Pons (tissue), 1 donor: ENCODE measurements around the gene SMIM1.

Experiments used
- DNase-seq: peaks from one replicate; pipeline ENCODE4 v3.0.0-alpha.2; 2016; ENCODE audit warnings: low spot score

Gene SMIM1

DNA sequence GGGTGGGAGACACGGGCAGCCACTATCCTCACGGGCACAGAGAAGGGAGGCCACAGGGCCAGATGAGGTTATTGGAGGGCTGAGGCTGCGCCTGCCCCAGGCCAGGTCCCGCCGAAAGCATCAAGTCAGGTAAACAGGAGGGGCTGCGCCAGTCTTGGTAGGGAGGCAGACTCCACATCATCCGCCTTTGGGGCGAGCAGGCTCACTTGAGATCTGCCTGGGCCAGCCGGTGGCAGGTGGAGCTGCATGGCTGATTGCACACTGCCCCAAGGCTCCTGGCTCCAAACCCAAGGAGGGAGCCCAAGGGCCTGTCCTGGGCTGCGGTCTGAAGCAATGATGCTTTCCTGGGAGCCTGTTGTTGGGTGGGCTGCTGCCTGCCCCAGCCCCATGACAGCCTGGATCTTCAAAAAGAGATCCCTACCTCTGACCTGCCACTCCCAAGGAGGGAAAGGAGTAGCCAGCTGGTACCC lies 4.6 kb downstream of the SMIM1 start:
- DNase-seq, result no peak

DNA sequence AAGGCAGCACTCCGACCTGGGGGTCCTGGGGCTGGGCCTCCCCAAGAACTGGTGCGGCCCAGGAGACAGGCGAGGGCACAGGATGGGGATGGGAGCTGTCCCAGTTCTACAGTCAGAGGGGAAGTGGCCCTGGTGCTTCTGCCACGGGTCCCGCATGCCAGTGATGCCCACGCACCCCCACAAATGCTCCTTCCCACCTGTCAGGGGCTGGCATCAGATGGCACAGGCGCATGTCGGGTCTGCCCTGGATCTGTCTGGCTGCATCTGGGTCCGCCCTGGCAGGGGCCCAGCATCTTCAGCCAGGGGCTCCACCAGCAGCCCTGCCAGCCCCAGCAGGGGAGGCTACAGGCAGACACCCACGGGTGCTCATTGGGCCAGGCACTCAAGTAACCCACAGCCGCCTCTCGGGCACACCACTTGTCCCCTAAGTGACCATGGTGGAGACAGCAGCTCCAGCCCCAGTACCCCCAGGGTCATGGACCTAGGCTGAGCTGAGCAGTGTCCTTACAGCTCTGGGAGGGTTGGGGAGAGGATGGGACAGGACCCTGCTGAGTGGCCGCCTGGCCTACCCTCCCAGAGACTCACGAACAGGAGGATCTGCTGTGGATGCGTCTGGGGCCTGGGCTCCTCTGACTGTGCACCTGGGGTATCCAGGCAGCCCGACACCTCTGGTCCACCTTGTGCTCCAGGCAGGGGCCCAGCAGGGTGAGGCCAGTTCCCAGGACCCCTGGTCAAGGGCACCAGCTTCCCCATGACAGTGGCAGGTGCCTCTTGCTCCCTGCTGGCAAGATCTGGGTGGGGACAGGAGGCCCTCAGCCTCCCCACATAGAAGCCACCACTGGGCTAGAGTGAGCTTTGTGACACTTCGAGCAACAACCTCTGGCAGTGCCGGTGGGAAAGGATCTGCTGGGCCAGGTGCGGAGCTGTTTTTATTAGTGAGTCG lies 5.4 kb downstream of the SMIM1 start:
- DNase-seq, result no peak

DNA sequence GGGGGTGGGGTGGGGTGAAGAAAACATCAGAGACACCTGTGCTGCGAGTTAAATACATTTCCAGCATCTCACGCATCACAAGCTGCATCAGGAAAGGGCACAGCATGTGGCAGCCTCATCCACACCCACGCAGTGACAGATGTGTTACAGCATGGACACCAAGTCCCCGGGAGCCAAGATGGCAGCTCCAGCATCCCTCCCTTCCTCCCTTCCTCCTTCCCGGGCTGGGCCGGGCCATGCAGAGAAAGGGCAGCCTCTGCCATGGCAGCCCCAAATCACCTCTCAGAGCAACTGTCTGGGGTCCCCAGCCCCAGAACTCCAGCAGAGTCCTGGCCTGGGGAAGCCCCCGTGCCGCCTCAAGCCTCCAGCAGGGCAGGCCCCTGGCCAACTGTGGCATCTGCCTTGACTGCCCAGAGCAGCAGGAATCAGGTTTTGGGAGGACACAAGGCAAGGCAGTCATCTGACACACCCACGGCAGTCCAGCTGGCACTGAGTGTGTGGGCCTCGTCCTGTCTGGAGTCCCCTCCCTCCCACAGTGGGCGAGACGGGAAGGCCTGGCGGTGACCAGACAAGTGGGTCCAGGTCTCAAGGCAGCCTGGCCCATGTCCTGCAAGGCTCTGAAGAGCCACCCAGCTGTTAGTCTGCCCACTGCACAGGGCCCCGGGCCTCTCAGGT lies 6.2 kb downstream of the SMIM1 start:
- no peak for DNase-seq

DNA sequence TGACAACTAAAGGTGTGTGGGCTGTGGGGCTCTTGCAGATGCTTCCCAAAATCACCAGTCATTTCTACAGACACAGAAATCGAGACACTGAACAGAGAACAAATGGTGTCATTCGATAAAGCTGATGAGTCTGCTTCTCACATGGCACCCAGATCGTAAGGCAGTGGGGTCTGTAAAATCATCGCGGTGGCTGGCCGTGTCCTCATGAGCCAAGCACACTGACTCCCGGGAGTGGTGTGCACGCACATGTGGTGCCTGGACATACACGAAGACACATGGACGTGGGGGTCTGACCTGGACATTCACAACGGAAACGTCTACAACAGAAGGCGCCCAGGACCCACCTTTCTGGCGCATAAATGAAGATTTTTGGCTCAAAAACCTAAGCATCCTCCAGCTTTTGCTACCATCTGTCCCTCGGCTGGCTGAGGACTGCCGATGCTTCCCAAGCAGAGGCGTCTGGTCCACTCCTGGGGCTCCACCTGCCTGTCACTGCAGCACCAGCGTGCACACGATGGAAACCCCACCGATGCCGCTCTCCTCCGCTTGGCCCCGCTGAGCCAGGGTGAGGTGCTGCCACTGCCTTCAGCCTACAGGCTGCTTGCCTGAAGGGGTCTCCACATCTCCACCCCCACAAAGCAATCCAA lies 6.8 kb downstream of the SMIM1 start:
- DNase-seq, result no peak

DNA sequence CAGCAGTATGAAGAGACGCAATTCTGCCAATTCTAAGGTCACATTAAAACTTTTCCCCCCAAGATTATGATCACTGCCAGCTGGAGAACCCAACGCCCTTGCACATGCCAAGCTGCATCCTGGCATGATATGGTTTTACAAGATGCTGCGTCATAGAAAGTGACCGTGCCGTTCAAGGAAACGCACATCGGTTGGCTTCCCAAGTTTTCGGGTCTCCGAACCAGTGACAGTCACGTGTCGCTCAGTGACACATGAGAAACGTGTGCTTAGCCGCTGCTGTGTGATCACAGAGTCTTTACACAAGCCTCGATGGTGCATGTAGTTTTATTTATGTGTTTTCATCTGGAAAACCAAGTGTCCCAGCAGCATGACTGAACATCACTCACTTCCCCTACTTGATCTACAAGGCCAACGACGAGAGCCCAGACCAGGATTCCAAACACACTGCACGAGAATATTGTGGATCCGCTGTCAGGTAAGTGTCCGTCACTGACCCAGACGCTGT lies 7.4 kb downstream of the SMIM1 start:
- no peak for DNase-seq

DNA sequence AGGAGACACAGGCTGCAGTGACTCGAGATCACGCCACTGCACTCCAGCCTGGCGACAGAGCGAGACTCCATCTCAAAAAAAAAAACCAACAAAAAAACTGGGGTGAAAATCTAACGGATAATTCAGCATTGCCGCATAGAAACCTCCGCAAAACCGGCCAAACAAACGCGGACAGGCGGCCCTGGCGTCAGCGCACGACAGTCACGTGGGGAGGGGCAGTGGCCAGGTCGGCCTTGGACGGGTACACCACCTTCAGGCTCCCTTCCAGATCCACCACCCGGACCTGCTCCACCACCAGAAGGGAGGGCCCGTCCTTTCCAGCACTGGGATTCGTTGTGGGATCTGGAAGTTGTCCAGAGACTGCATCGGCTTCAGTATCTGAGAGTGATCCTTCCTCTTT lies 8.4 kb downstream of the SMIM1 start:
- DNase-seq, result no peak

DNA sequence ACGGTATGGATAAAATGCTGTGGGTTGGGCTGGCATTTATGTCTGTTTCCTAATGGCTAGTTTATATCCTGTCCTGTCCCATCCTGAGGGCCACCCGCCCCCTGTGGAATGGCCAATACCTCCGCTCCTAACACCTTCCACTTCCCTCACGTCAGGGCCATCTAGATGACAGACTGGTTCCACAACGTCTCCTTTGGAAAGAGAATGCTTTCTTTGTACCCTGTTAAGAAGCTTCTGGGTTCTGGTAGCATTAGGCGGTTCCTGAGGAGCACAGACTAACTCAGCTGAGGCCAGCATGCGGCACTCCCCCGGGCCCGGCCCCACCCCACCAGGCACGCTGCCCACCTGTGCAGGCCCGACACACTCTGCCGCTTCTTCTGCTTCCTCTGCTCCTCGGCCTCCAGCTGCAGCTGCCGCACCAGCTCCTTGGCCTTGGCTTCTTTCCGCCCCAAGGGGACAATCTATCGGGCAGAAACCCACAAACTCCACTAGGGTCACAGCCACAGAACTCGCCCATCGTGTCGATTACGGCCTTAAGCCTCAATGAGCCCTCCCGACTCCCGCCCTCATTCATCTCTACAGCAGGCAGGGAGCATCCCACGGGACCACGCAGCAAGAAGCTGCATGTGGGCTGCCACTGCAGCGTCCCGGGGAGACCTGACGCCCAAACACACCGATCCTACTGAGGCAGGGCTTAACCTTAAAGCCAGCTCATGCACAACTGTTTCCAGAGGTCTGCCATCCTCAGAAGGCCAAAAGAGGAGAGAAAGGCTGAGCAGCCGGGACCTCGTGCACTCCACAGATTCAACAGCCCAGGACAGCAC lies 11.3 kb downstream of the SMIM1 start:
- no peak for DNase-seq

DNA sequence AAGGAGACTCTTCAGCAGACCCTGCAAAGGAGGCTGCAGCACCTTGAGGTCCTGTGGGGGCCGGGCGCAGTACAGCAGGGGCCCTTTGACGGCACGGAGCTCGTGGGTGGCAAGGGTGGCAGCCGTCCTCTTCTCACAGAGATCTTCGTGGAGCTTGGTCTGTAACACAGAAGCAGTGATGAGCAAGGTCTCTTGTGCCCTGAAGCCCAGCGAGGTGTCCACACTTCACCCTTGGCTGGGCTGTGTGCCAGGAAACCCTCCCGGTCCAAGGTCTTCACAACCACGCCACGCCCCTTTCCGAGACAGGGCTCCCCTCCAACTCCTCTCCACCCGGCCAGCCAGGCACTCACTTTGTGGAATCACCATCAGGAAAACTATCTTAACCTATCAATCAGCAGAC lies 12.5 kb downstream of the SMIM1 start:
- DNase-seq, result no peak

DNA sequence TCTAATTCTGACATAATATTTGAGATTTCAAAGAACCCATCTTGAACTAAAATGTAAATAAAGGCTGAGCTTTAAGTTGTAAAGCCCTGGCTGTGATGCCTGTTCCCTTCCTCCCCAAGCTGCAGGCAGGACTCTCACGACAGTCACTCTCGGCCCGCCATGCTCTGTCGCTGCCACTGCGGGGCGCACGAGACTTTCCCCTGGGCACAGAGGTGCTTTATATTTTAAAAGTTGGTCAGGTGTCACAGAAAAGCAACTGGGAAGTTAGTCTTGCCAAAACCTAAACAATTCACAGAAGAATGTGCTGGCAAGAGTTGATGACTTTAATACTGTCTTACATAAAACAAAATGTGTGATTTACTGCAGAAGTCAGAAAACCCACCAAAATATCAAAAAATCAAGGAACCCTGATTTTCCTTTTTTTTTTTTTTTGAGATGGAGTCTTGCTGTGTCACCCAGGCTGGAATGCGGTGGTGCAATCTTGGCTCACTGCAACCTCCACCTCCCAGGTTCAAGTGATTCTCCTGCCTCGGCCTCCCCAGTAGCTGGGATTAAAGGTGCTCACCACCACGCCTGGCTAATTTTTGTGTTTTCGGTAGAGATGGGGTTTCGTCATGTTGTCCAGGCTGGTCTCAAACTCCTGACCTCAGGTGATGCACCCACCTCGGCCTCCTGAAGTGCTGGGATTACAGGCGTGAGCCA lies 13.1 kb downstream of the SMIM1 start:
- DNase-seq, result no peak

DNA sequence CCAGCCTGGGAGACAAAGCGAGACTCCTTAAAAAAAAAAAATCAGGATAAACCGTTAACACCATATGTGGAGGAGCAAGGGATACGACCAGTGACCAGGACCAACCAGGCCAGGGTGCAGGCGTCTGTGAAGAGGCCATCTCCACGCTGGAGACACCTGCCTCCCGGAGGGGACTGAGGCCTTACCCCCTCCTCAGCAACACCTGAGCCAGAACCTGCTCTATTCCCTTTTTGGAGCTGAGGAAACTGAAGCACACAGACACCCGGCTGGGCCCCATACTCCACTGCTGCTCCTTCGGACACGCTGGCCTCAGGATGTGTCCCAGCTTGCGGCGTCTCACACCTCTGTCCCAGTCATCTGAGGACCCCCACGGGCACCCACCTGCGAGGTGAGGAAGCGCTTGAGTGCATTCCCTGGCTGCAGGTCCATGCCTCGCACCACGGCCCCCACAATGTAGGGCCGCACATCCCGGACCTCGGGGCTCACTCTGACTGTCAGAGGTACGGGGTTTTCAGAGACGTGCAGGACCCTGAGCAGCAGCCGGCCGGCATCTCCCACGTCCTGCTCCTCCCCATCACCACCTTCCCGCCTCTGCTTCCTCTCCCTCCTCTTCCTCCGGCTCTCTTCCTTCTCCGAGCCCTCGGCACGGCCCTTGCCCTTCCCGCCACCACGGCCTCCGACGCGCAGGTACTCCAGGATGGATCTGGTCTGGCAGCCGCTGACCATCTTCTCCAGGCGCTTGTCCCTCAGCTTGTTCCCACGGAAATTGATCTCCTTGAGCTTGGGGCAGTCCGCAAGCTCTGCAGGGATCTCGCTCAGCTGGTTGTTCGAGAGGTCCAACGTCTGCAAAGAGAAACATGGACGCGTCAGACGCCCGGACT lies 14.2 kb downstream of the SMIM1 start:
- no peak for DNase-seq

DNA sequence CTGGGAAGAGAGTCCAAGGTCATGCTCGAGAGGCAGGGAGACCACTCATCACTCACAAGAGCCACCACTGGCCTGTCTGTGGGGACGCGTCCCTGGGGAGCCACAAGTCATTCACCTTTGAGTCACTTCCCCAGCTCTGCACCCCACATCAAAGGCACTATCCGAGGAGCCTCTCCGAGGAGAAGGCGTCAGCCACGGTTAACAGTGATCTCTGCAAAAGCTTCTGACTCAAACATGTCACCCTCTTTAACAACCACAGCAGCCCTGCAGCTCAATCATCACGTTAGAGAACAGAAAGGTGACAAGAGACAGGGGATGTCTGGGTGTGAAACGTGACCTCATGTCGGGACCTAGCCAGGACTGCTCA lies 14.8 kb downstream of the SMIM1 start:
- DNase-seq, result no peak

DNA sequence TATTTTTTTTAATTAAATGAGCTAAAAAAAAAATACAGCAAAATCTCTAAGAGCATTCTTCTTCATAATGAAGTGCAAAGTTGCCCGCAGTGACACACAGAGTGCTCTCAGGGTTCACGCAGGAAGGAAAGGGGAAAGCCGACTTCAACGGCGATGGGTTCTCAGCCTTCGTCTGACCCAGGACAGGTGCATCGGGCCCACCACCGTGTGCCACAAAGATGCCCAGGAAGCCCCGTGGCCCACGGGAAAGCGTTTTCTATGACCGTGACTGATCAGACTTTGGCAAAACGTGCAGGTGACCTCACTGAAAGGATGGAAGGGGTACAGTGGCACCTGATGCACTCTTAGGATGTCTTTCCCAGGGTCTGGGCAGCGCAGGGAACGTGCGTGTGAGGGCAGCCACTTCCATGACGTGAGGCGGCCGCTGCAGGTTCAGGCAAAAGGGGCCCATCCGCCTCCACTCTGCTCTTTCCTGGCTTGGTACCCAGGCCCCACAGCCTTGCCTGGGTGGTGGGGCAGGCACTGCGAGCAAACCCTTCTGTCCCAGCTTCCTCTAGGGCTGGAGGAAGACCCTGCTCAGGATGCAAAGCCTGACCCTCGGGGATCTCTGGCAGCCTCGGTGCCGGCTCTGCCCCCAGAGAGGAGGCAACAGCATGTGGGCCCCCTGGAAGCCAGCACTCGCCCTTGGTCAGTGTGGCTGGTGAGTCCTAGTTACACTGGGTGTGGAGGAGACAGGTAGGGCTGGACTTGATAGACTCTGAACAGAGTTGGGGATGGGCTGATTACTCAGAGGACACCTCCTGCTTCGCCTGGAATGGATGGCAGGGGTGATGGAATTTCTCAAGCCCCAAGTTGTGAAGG lies 15.4 kb downstream of the SMIM1 start:
- DNase-seq, result no peak

DNA sequence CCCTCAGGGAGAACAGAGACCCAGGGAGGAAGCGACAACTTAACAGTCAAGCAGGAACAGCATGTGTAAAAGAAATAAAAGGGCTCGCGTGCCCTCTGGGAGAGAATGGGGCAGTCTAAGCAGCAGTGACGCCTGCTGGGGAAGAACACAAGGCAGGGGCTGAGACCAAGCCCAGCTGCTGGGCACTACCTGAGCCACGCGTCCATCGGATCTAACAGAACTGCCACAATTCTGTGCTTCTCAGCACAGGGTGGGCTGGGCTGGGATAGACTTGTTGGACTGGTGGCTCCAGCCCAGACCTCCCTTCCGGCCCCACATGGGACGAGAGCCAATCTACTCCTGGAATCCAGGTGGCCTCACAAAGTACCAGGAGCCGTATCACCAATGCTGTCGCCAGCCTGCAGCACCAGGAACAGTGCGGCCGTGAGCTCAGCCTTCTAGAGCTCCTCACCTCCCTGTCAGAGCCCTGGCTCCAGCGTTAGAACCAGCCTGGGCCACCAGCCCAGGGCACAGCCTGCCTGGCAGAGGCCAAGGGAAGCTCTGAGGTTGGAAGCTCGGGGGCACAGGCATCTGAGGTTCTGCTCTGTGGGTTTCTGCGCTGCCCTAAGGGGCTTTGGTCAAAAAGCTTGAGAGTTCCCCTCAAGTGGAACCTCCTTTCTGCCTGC lies 16.3 kb downstream of the SMIM1 start:
- DNase-seq, result no peak

DNA sequence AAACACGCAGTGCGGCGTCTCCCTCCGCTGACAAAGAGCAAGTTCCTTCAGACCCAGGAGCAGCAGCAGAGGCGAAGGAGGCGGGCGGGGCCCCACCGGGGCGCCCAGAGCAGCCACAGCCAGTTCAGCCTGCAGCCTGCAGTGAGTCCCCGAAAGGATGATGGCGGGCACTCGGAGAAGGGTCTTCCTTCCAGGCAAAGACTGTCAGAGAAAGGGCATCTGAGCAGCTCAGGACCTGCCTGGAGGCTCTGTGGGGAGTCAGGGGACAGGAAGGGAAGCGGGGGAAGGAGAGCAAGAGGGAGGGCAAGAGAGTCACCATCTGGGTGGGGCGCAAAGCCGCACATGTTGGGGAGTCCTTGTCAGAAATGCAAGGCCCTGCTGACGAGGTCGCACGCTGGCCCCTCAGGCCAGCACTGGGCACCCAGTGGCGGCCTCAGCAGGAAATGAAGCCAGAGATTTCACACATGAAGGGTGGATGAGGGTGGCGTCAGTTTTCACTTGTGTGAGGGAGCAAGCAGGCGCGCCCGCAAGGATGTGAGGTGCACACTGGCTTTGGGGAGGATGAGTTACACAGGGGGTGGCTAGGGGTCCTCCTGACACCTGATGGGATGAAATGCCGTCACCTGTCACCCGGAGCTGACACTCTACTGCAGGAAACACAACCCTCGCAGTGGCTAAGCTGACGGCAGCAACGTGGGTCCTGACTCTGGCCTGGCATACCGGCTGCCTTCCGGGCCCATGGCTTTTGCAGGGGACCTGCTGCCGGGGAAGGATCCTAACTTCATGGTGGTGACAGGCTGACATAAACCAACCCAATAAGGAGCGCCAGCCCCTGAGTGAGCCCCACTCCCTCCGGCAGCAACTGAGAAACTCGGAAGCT lies 17.1 kb downstream of the SMIM1 start:
- DNase-seq, result no peak

DNA sequence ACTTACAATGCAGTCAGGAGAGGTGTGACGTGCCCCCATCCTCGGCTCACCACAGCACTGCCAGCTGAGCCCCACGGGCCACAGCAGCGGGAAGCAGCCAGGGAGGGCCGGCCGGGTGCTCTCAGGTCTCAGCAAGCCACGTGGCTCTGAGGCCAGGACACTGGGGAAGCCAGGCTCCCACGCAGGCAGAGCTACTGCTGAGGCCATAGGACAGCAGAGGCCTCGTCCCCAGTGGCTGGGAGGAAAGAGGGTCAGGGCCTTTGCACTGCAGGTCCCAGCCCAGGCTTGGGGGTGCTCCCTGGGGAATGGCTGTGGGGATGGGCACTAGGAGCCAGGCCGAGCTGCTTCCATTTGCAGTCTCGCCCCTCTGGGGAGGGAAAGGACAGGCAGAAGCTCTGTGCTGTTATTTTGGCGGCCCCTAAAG lies 18.0 kb downstream of the SMIM1 start:
- no peak for DNase-seq

DNA sequence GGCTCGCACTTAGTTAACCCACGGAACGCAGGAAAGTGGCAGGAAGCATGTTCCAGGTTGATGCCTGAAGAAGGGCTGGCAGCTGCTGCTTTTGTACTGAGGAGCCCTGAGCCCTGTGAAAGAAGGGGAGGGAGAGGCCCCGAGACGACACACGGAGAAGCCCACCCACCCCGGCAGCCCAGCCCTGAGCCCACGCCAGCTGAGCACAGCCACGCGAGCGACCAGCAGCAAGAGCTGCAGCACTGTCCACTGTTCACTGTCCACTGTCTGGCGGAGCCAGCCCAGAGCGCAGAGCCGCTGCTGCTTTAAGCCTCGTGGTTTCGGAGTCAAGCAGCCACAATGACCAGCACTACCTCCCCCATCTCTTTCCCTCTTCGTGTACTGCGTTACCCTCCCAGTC lies 18.4 kb downstream of the SMIM1 start:
- no peak for DNase-seq

DNA sequence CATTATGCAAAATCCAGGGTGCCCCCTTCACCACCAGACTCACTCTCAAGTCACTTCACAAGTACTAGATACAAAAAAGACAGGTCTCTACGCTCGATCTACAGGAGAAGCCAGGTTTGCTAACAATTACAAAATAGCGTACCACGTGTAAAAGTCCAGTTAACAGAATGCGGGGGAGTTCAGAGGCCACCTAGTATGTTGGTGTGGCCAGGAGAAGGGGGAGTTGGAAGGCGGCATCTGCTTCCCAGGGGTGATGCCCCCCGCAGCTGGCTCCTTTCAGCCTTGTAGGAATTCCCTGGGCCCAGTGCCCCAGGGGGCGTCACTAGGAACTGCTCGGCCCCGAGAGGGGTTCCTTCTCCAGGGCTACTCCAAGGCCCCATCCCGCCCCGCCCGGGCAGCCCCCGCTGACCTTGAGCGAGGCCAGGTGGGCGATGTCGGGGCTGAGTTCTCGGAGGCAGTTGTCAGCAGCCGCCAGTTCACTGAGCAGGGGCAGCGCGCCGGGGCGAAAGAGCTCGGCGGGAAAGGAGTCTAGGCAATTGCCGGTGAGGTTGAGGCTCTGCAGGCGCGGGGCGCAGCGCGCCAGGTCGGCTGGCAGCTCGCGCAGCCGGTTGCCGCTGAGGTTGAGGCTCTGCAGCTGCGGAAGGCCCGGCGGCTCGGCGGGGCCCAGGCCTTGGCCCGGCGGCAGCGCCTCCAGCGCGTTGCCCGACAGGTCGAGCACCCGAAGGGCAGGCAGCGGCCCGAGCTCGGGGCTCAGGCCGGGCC lies 23.1 kb downstream of the SMIM1 start:
- no peak for DNase-seq
